Activated T-cell treated with anti-CD3 and anti-CD28 coated beads, Interleukin-2, amount 50 U/mL, for 24 hours (primary cell): ENCODE results near the gene OR2M2.

Source experiments
- DNase-seq: peaks from one replicate; pipeline ENCODE4 v3.0.0-alpha.2; 2020
- H3K27ac Mint-ChIP-seq: 2 replicates; pipeline ENCODE4 v1.8.0; 2020; ENCODE audit warnings: mild to moderate bottlenecking, mixed read lengths
- H3K27me3 Mint-ChIP-seq: 2 replicates; pipeline ENCODE4 v1.8.0; 2020; ENCODE audit warnings: mixed read lengths
- H3K36me3 Mint-ChIP-seq: 2 replicates; pipeline ENCODE4 v1.8.0; 2020; ENCODE audit warnings: low read depth, mixed read lengths
- H3K4me1 Mint-ChIP-seq: 2 replicates; pipeline ENCODE4 v1.8.0; 2020; ENCODE audit warnings: low read depth, mixed read lengths
- H3K4me3 Mint-ChIP-seq: 2 replicates; pipeline ENCODE4 v1.8.0; 2020; ENCODE audit warnings: mild to moderate bottlenecking, moderate library complexity, mixed read lengths
- H3K9me3 Mint-ChIP-seq: 2 replicates; pipeline ENCODE4 v1.8.0; 2020; ENCODE audit warnings: mixed read lengths

OR2M2 gene

DNA sequence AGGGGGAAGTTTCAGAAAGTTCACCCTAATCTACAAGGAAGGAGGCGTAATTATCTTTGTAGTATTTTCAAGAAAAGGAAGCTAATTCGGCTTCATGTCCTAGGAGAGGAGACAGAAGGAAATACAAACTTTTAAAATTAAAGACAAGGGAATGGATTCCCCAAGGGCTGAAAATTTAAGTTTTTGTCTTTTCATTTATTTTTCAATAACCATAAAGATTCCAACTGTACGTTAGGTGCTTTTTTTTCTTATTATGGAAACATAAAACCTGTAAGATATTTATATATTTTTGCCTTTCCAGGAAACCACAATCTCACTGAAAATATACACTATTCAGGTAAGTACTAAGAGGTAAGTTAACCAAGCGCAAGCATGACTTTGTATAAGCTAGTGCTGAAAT, 22.3 kb downstream of the OR2M2 start, which contains the start of gene OR2M3:
Gene OR2M3, plus strand, starts transcription at position 301 of the 400 bp plus-strand sequence. CDS start 5,803 bp downstream, outside the sequence.
- Mint-ChIP-seq H3K9me3 (peaks cover 14% of the 10 kb centered on the region), H3K36me3 (no peaks in the 10 kb centered on the region), H3K27ac (no peak within 1 kb of the TSS), H3K27me3 (no peaks in the 10 kb centered on the region), H3K4me3 (no peak within 1 kb of the TSS), H3K4me1 (no peaks in the 10 kb centered on the region)
- DNase-seq, result no peak

DNA sequence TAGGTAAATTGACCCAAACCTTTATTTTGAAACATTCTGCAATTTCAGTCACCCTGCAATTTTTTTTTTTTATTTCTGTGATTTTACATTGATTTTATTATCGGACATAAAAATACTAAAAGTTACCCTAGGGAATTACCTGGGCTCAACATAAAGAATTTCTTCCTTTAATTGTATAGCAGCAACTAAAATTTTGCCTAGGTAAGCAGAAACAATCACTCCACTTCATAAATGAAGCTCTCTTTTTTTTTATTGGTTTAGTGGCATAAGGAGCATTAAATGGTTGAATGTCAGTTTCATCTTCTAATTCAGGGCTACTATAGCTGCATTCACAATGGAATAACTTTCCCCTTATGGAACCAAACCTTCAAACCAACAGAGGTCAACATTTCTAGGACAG, 41.3 kb downstream of the OR2M2 start:
- H3K4me1 Mint-ChIP-seq, result no peaks in the 10 kb centered on the region
- no peak overlapping the region for H3K4me3 Mint-ChIP-seq
- no peaks in the 10 kb centered on the region for H3K27me3 Mint-ChIP-seq
- H3K36me3 Mint-ChIP-seq, result no peaks in the 10 kb centered on the region
- H3K9me3 Mint-ChIP-seq, result peaks cover 3% of the 10 kb centered on the region
- no peak overlapping the region for H3K27ac Mint-ChIP-seq
- no peak for DNase-seq

DNA sequence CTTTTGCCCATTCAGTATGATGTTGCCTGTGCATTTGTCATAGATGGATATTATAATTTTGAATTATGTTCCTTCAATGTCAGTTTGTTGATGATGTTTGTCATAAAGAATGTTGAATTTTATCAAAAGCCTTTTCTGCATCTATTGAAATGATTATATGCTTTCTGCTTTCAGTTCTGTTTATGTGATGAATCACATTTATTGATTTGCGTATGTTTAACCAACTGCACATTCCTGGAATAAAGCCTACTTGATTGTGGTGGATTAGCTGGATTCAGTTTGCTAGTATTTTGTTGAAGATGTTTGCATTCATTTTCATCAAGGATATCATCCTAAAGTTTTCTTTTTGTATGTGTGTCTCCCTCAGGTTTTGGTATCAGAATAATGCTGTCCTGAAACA, 50.9 kb downstream of the OR2M2 start:
- H3K27me3 Mint-ChIP-seq, result no peaks in the 10 kb centered on the region
- H3K4me3 Mint-ChIP-seq, result no peak overlapping the region
- DNase-seq, result no peak
- no peaks in the 10 kb centered on the region for H3K4me1 Mint-ChIP-seq
- H3K9me3 Mint-ChIP-seq, result peaks cover 4% of the 10 kb centered on the region
- no peak overlapping the region for H3K27ac Mint-ChIP-seq
- no peaks in the 10 kb centered on the region for H3K36me3 Mint-ChIP-seq

DNA sequence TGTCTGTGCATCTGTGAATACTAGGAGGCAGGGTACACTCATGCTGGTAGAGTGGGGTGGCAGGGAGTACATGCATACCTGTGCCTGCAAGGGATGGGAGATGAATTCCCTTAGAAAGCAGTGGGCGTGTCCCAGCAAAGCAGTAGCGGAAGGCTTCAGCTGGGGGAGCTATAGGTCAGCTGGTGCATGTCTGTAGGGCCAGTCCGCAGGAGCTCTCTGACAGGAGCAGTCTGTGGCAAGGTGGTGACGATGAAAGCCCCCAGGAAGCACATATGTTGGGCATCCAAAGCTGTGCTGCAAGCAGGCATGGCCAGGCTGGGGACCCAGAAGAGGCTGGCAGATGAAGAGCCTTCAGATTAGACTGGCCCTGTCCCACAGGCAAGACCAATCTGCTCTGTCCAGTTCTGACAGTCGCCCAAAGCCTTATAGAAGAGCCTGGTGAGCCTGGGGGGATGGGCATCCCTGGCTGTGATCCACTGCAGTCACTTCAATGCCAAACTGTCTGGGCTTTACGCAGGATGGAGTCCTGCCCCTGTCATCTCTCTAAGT, 54.8 kb downstream of the OR2M2 start:
- no peak for DNase-seq
- peaks cover 4% of the 10 kb centered on the region for H3K9me3 Mint-ChIP-seq
- H3K27me3 Mint-ChIP-seq, result no peaks in the 10 kb centered on the region
- no peaks in the 10 kb centered on the region for H3K36me3 Mint-ChIP-seq
- no peak overlapping the region for H3K27ac Mint-ChIP-seq
- no peak overlapping the region for H3K4me3 Mint-ChIP-seq
- H3K4me1 Mint-ChIP-seq, result no peaks in the 10 kb centered on the region
